HG03442 (cell line): ENCODE data around the gene MTF1.
A peak's percentile ranks its signal among the peaks of the same experiment; 100 is the strongest.

Source experiments
- ATAC-seq: cut with Tn5 transposase; IDR thresholded peaks from one replicate; pipeline ENCODE4 v1.9.1; 2021; ENCODE audit warnings: mild to moderate bottlenecking, moderate library complexity; ENCODE audit not compliant: unreplicated experiment

MTF1 gene

DNA sequence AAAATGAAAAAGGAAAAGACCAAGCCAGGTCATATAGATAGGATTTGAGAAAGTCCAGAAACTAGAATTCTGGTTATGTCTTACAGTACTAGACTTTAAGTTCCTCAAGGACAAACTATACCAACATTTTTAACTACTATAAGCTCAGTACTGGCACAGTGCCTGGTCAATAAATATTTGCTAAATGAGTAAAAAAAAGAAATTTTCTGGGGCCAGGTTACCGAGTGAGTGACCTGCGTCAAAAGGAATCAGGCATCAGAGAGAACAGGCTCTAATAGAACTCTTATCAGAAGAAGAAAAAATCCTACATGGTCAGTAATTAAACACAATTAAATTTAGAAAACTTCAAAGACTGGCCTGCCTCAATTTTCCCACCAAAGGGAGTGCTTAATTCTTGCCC lies 27.6 kb downstream of the MTF1 start:
- no peak for ATAC-seq

GRCh38 chr1:37831109-37831508 lies 28.3 kb downstream of the MTF1 start:
- ATAC-seq = no peak

DNA sequence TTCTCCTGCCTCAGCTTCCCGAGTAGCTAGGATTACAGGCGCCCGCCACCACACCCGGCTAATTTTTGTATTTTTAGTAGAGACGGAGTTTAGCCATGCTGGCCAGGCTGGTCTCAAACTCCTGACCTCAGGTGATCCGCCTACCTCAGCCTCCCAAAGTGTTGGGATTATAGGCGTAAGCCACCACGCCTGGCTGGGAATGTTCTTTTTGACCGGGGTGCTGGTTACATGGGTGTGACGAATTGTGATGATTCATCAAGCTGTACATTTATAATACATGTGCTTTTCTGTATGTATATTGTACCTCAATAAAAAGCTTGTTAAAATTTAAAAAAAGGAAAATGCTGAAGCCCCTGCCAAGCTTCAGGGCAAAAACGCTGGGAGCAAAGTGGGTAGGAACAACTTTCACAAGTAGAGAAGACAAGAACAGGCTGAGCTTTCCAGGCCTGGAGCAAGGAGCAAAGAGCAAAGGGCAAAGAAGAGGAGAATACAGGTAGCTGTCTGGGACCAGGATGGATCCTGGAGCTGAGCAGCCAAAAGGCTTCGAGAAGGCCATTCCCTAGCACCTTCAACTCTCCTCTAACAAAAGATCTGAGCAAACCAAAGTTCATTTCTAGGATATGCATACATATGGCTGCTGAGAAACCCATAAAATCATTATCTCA lies 30.9 kb downstream of the MTF1 start:
- ATAC-seq = no peak

GRCh38 chr1:37825506-37825905 lies 33.9 kb downstream of the MTF1 start:
- no peak for ATAC-seq

GRCh38 chr1:37824001-37824400 lies 35.4 kb downstream of the MTF1 start:
- no peak for ATAC-seq

- ATAC-seq = no peak
Observed at GRCh38 chr1:37822906-37823815, 36.2 kb downstream of the MTF1 start.

DNA sequence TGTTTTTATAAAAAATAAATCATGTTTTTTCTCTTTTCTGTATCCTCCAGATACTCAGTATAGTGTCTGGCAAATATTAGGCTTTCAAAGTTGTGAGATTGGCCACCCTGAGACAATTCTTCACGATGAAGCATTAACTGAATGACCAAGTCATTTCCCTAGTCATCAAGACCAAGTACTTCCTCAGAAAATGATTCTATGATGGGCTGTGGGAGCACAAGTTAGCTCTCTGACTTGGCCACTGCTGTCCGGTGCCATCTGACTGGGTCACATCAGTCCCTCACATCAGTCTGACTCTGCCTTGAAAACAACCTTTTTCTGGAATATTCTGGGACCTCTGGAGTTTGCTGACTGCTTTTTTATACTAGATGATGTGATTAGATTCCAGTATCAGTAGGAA lies 37.9 kb downstream of the MTF1 start:
- no peak for ATAC-seq

- no peak for ATAC-seq
Observed at GRCh38 chr1:37817481-37817880, 41.9 kb downstream of the MTF1 start.

DNA sequence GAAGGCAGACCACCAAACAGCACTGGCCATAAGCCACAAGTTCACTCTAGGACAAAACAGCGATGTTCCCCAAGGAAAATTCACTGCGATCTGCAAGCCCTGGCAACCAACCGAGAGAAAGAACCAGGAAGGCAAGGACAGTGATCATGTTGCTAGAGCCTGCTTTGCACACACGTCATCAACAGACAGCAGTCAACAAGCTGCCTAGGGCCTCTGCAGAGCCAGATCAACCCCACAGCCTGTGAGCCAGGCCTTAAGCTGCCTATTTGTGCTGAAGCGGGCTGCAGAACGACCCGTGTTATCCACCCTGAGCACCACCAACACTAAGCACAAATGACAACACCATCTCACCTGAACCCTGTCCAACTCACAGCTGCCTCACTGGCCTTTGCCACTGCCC lies 45.1 kb downstream of the MTF1 start:
- no peak for ATAC-seq

GRCh38 chr1:37813529-37814145 lies 45.8 kb downstream of the MTF1 start:
- no peak for ATAC-seq

GRCh38 chr1:37811027-37811655 lies 48.3 kb downstream of the MTF1 start:
- no peak for ATAC-seq

DNA sequence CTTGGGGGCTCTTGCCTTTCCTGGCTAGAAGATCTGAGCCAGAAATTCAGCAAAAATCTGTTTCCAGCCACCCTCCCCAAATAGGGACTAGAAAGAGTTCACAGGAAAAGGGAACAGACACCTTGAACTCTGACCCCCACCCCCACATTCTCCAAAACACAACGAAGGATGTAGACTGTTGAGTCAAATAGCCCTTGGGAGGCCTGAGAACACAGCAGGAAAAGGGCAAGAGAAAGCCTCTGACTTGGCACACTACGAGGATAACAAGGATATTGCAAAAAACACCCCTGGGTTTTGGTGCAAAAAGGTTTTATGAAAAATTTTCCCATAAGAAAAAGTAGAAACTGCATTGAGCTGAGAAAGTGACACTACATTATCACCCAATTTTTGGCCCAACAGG lies 49.5 kb downstream of the MTF1 start:
- ATAC-seq = no peak

DNA sequence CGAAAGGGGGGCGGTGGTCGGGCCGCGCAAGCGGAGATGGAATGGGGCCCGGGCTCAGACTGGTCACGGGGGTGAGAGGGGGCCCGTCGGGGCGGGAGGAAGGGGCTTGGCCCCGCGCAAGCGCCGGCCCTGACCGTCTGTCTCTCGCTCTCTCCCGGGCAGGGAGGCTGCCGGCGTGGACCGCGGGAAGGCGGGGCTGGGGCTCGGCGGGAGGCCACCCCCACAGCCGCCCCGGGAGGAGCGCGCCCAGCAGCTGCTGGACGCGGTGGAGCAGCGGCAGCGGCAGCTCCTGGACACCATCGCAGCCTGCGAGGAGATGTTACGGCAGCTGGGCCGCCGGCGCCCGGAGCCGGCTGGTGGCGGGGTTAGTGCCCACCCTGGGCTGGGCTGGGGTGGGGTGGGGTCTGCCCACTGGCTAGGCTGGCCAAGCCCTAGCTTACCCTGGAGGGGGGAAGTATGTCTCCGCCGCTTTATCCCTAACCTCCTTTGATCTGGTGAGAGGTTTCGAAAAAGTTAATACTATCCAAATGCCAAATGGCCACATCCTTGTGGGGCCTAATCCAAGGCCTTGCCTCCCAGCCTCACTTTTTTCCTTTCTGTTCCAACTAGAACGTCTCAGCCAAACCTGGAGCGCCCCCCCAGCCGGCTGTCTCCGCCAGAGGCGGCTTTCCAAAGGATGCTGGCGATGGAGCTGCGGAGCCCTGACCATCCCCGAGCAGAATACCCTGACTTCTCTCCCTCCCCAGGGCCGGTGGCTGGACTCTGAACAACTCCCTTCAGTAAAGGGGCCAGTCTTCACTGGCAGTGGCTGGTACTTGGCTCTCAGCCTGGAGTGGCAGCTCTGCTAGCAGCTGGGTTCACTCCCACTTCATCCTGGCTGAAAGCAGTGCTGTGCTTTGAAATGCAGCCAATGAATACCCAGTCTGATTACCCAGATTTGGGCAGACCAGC lies 50.7 kb downstream of the MTF1 start:
- peak; percentile 32 for ATAC-seq

DNA sequence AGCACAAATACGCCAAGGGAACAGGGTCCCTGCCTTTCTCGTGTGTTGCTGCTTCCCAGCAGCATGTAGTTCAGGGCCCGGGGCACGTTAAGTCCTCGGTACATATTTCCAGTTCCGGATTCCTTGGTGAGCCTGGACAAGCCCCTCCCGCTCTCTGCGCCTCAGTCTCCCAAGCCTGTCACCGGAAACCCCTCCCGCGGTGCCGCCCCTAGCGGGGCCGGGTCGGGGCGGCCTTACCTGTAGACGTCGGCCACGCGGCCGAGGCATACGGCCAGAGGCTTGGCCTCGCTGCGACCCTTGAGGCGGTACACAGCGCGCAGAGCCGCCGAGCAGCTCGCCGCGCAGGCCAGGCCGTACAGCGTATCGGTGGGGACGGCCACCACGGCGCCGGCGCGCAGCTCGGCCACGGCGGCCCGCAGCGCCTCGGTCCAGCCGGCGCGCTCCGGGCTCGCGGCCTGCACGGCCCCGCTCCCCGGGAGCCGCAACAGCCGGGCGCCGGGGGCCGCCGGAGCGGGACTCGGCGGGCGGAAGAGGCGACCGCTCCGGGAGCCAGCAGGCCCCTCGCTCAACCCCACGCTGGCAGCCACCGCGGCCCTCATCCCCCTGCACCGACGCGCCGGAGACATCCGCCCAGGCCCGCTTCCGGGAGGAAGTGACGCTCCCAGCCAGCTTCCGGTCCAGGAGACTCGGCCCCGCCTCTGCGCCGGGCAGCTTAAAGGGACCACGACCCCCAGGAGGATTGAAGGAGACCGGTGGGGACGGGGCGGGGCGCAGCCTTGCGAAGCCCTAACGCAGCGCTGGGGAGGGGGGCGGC lies 51.6 kb downstream of the MTF1 start, which contains the start of the genes C1orf122 and YRDC:
C1orf122 (plus strand) TSS at position 236 of the 814 bp plus-strand sequence. CDS start 615 bp downstream, outside the sequence.
YRDC (minus strand) TSS at position 654 of the 814 bp plus-strand sequence; CDS start at position 626, 28 bp downstream.
- ATAC-seq = peak; percentile 78

- ATAC-seq = no peak
Observed at GRCh38 chr1:37807220-37807554, 52.2 kb downstream of the MTF1 start.

GRCh38 chr1:37802439-37802838 lies 57.0 kb downstream of the MTF1 start:
- ATAC-seq = no peak

GRCh38 chr1:37797750-37798345 lies 61.5 kb downstream of the MTF1 start:
- no peak for ATAC-seq

- ATAC-seq = no peak
Observed at GRCh38 chr1:37795340-37796125, 63.9 kb downstream of the MTF1 start.
